ENCODE measurements around the gene PKDREJ.

GRCh38 chr22:46239261-46240048 lies 23.7 kb downstream of the PKDREJ start:
- TF ChIP-seq CREB1 (CRISPR knock-in tag; IDR thresholded peaks at IDR 0.05; ENCODE audit: low read depth) (no peak), CTCF (conservative IDR thresholded peaks at IDR 0.05; ENCODE audit: low read depth in 2 of 2) (no peak), POLR2AphosphoS5 (IDR thresholded peaks at IDR 0.05; ENCODE audit: low read depth) (no peak), EZH2 (IDR thresholded peaks at IDR 0.05; ENCODE audit: low read depth, unreplicated experiment) (no peak), EZH2phosphoT487 (IDR thresholded peaks at IDR 0.05; ENCODE audit: unreplicated experiment) (no peak)

Data from GM23338 (cell line).